ENCODE results near the gene TBL1XR1. TPM values are rescaled to one million over a fixed set of nuclear protein-coding genes. Genes with fewer than 3 reads are reported as not detected.

The TBL1XR1 gene
- total RNA-seq, 1 experiment from 2014 or later: 175 TPM

GRCh38 chr3:176969506-176969905 lies 227.8 kb downstream of the TBL1XR1 start:
- Histone ChIP-seq H2AFZ (ENCODE audit: low read length) (no peak overlapping the region), H3T11ph (ENCODE audit: low read length) (no peak overlapping the region), H4K91ac (ENCODE audit: insufficient read length, low read depth, low read length) (no peak overlapping the region), H3K4ac (ENCODE audit: low read depth, low read length) (no peak overlapping the region), H3K4me2 (ENCODE audit: insufficient read depth, insufficient read length, low read length) (no peak overlapping the region), H3K18ac (ENCODE audit: insufficient read length, low read depth, low read length) (no peak overlapping the region), H2AK5ac (ENCODE audit: insufficient read length, low read length) (no peak overlapping the region), H3K56ac (ENCODE audit: insufficient read length, low read depth, low read length) (no peak overlapping the region), H3K79me2 (ENCODE audit: insufficient read depth, low read length) (no peaks in the 10 kb centered on the region), H4K5ac (ENCODE audit: insufficient read length, low read depth, low read length) (no peak overlapping the region), H2BK20ac (ENCODE audit: low read depth, low read length, poor library complexity, severe bottlenecking) (no peak overlapping the region), H2BK5ac (ENCODE audit: insufficient read length, low read length) (no peak overlapping the region), H3K14ac (ENCODE audit: insufficient read depth, low read length) (no peak overlapping the region), H4K8ac (replicated peaks; ENCODE audit: insufficient read length, low read depth, low read length) (no peak overlapping the region), H3K23me2 (ENCODE audit: insufficient read length, low read depth, low read length, poor library complexity, severe bottlenecking) (no peaks in the 10 kb centered on the region), H3K79me1 (ENCODE audit: insufficient read depth, low read depth, low read length, poor library complexity, severe bottlenecking) (no peaks in the 10 kb centered on the region), H4K20me1 (ENCODE audit: control insufficient read depth, insufficient read depth, insufficient read length) (no peaks in the 10 kb centered on the region), H3K23ac (ENCODE audit: insufficient read length, low read depth, low read length) (no peak overlapping the region), H3K27ac (ENCODE audit: insufficient read length, low read depth, low read length) (no peak overlapping the region), H2BK12ac (ENCODE audit: insufficient read length, low read depth, low read length) (no peak overlapping the region), H3K9ac (ENCODE audit: extremely low read depth, insufficient read length, low read length) (no peak overlapping the region), H2BK120ac (ENCODE audit: low read depth, low read length, poor library complexity, severe bottlenecking) (no peak overlapping the region), H3K4me1 (ENCODE audit: insufficient read depth, low read length) (no peaks in the 10 kb centered on the region), H3K9me3 (ENCODE audit: control insufficient read depth, low read depth, low read length) (no peaks in the 10 kb centered on the region), H2BK15ac (ENCODE audit: low read depth, low read length) (no peak overlapping the region), H3K27me3 (ENCODE audit: insufficient read depth, low read length) (no peaks in the 10 kb centered on the region)
- no peaks in the 10 kb centered on the region for H3K36me3 Mint-ChIP-seq (ENCODE audit: insufficient read depth in 1 of 3, low read depth in 3 of 3)
- DNase-seq: no peak
- no peak overlapping the region for H3K4me3 Mint-ChIP-seq
- H3K4me1 Mint-ChIP-seq: no peaks in the 10 kb centered on the region
- no peak overlapping the region for H3K27ac Mint-ChIP-seq
- no peaks in the 10 kb centered on the region for H3K9me3 Mint-ChIP-seq
- no peak for TF ChIP-seq CTCF (conservative IDR thresholded peaks at IDR 0.05)
- no peaks in the 10 kb centered on the region for H3K27me3 Mint-ChIP-seq (ENCODE audit: low read depth)
- WGBS (ENCODE audit: extremely low coverage, insufficient read length, low lambda C conversion rate): no CpG with 5 or more reads among the region's 1 CpG

All from H9 (cell line).